Body of pancreas (tissue), 4 donors: ENCODE data around the gene TMEM255B.
"Not testable (repeated sequence)": the region's sequence is repeated elsewhere in the genome, so short reads cannot be mapped to it uniquely, and the experiment has no call there.

ENCODE experiments used
- CTCF ChIP-seq, 7 experiments: fragments of 450-650 bp in 4 of 7; fragments of 200-600 bp in 3 of 7; sonication (generic) in 3 of 7; IDR thresholded peaks; one replicate each; pipeline ENCODE4 v1.5.1; 2016 to 2019; ENCODE audit warnings: antibody characterized with exemption in 7 of 7
- POLR2A ChIP-seq, 3 donors: fragments of 450-650 bp; IDR thresholded peaks; one replicate each; pipeline ENCODE4 v1.6.1; 2016; ENCODE audit warnings: antibody characterized with exemption in 3 of 3, mild to moderate bottlenecking in 2 of 3

- TF ChIP-seq CTCF, POLR2A (IDR thresholded peaks at IDR 0.05): not testable (repeated sequence)
Observed at GRCh38 chr13:113726106-113726821, 32.8 kb upstream of the TMEM255B start.
